NT2/D1 (cell line): Measurements from ENCODE around the gene GALR1.

Experiments
- YY1 ChIP-seq: IDR thresholded peaks from 2 replicates; pipeline ENCODE4 v1.6.1; 2011; ENCODE audit not compliant: insufficient read length, insufficient read depth
- ZNF274 ChIP-seq: IDR thresholded peaks from 2 replicates; pipeline ENCODE4 v1.6.1; 2011; ENCODE audit warnings: mild to moderate bottlenecking, low read depth, low read length

GRCh38 chr18:77250501-77250925 lies 865 bp downstream of the GALR1 start:
- TF ChIP-seq ZNF274 (no peak), YY1 (no peak)
